Immature natural killer cell (primary cell): ENCODE results near the gene MALL. TPM values are rescaled to one million over a fixed set of nuclear protein-coding genes. Genes with fewer than 3 reads are reported as not detected.
"Not testable (repeated sequence)": the region's sequence is repeated elsewhere in the genome, so short reads cannot be mapped to it uniquely, and the experiment has no call there.

Experiments used
- DNase-seq, 3 donors: peaks; one replicate each; pipeline ENCODE4 v3.0.0; 2022; ENCODE audit warnings: mixed read lengths in 1 of 3
- H3K27ac Mint-ChIP-seq, 6 donors: one replicate each; pipeline ENCODE4 v1.8.0; 2020; ENCODE audit warnings: mixed read lengths in 6 of 6, mild to moderate bottlenecking in 5 of 6, inconsistent platforms in 4 of 6, moderate library complexity in 3 of 6
- H3K27me3 Mint-ChIP-seq, 3 donors: one replicate each; pipeline ENCODE4 v1.8.0; 2020 to 2021; ENCODE audit warnings: low read depth in 3 of 3, mild to moderate bottlenecking in 3 of 3, mixed read lengths in 3 of 3, moderate library complexity in 3 of 3, inconsistent platforms in 1 of 3
- H3K36me3 Mint-ChIP-seq, 3 donors: one replicate each; pipeline ENCODE4 v1.8.0; 2020; ENCODE audit warnings: mixed read lengths in 3 of 3, inconsistent platforms in 2 of 3, mild to moderate bottlenecking in 2 of 3
- H3K4me1 Mint-ChIP-seq, 2 donors: one replicate each; pipeline ENCODE4 v1.8.0; 2020; ENCODE audit warnings: inconsistent platforms in 2 of 2, mild to moderate bottlenecking in 2 of 2, mixed read lengths in 2 of 2, moderate library complexity in 1 of 2
- H3K4me3 Mint-ChIP-seq, 5 donors: one replicate each; pipeline ENCODE4 v1.8.0; 2020; ENCODE audit warnings: mild to moderate bottlenecking in 5 of 5, mixed read lengths in 5 of 5, inconsistent platforms in 3 of 5, moderate library complexity in 3 of 5
- H3K9me3 Mint-ChIP-seq, 6 donors: one replicate each; pipeline ENCODE4 v1.8.0; 2020; ENCODE audit warnings: mild to moderate bottlenecking in 6 of 6, mixed read lengths in 6 of 6, inconsistent platforms in 4 of 6, moderate library complexity in 3 of 6
- polyA plus RNA-seq, 3 donors: library from polyadenylated mRNA; unstranded; fragments of 300-500 nt; fragmentation: Illumina TruSeq; gene quantifications; one replicate each; pipeline ENCODE4 v1.2.3, GENCODE V29; 2021

Gene MALL
- polyA plus RNA-seq, 3 donors from 2014 or later, result not detected

- no peak overlapping the region for H3K4me3 Mint-ChIP-seq
- no peak for DNase-seq
- H3K9me3 Mint-ChIP-seq, result no peaks in the 10 kb centered on the region
- peaks cover 0 to 4% (median 0%) of the 10 kb centered on the region in 3 donors for H3K27me3 Mint-ChIP-seq
- no peak overlapping the region for H3K27ac Mint-ChIP-seq
- peaks cover 0 to 2% of the 10 kb centered on the region in 2 donors for H3K4me1 Mint-ChIP-seq
- H3K36me3 Mint-ChIP-seq, result no peaks in the 10 kb centered on the region
These were observed 16.6 kb downstream of the MALL start for GRCh38 chr2:110099038-110099425.

GRCh38 chr2:110097506-110098220 lies 18.0 kb downstream of the MALL start:
- H3K27ac Mint-ChIP-seq, result no peak overlapping the region
- no peaks in the 10 kb centered on the region for H3K36me3 Mint-ChIP-seq
- H3K9me3 Mint-ChIP-seq, result no peaks in the 10 kb centered on the region
- peaks cover 0 to 2% of the 10 kb centered on the region in 2 donors for H3K4me1 Mint-ChIP-seq
- no peak for DNase-seq
- H3K4me3 Mint-ChIP-seq, result no peak overlapping the region
- peaks cover 0 to 3% (median 0%) of the 10 kb centered on the region in 3 donors for H3K27me3 Mint-ChIP-seq

GRCh38 chr2:110095994-110096633 lies 19.5 kb downstream of the MALL start:
- Mint-ChIP-seq H3K27ac (no peak overlapping the region), H3K9me3 (no peaks in the 10 kb centered on the region), H3K4me1 (no peaks in the 10 kb centered on the region), H3K4me3 (no peak overlapping the region), H3K36me3 (no peaks in the 10 kb centered on the region), H3K27me3 (peaks cover 0 to 2% (median 0%) of the 10 kb centered on the region in 3 donors)
- DNase-seq, result no peak

GRCh38 chr2:110094884-110095534 lies 20.6 kb downstream of the MALL start:
- H3K36me3 Mint-ChIP-seq, H3K27ac Mint-ChIP-seq, H3K27me3 Mint-ChIP-seq, H3K4me1 Mint-ChIP-seq, H3K9me3 Mint-ChIP-seq, H3K4me3 Mint-ChIP-seq, DNase-seq: not testable (repeated sequence)

GRCh38 chr2:110093924-110094323 lies 21.7 kb downstream of the MALL start:
- not testable (repeated sequence) for H3K4me1 Mint-ChIP-seq, H3K36me3 Mint-ChIP-seq, DNase-seq, H3K9me3 Mint-ChIP-seq, H3K4me3 Mint-ChIP-seq, H3K27ac Mint-ChIP-seq, H3K27me3 Mint-ChIP-seq

- H3K9me3 Mint-ChIP-seq, H3K4me1 Mint-ChIP-seq, DNase-seq, H3K4me3 Mint-ChIP-seq, H3K27ac Mint-ChIP-seq, H3K27me3 Mint-ChIP-seq, H3K36me3 Mint-ChIP-seq: not testable (repeated sequence)
These were observed 25.5 kb downstream of the MALL start for GRCh38 chr2:110090164-110090563.

GRCh38 chr2:110083757-110084156 lies 31.9 kb downstream of the MALL start:
- H3K27me3 Mint-ChIP-seq, H3K36me3 Mint-ChIP-seq, DNase-seq, H3K9me3 Mint-ChIP-seq, H3K4me1 Mint-ChIP-seq, H3K4me3 Mint-ChIP-seq, H3K27ac Mint-ChIP-seq: not testable (repeated sequence)

GRCh38 chr2:110083162-110083561 lies 32.5 kb downstream of the MALL start:
- DNase-seq, H3K9me3 Mint-ChIP-seq, H3K36me3 Mint-ChIP-seq, H3K4me1 Mint-ChIP-seq, H3K4me3 Mint-ChIP-seq, H3K27me3 Mint-ChIP-seq, H3K27ac Mint-ChIP-seq: not testable (repeated sequence)

- not testable (repeated sequence) for H3K4me1 Mint-ChIP-seq, DNase-seq
These were observed 37.5 kb downstream of the MALL start for GRCh38 chr2:110078104-110078503.

GRCh38 chr2:110075896-110076295 lies 39.7 kb downstream of the MALL start:
- H3K27me3 Mint-ChIP-seq, H3K36me3 Mint-ChIP-seq, H3K27ac Mint-ChIP-seq, DNase-seq, H3K9me3 Mint-ChIP-seq, H3K4me3 Mint-ChIP-seq, H3K4me1 Mint-ChIP-seq: not testable (repeated sequence)

More at GRCh38 chr2:110078104-110078503, 37.5 kb downstream of the MALL start:
- not testable (repeated sequence) for H3K27me3 Mint-ChIP-seq, H3K9me3 Mint-ChIP-seq, H3K4me3 Mint-ChIP-seq, H3K27ac Mint-ChIP-seq, H3K36me3 Mint-ChIP-seq

GRCh38 chr2:110069869-110070268 lies 45.8 kb downstream of the MALL start:
- not testable (repeated sequence) for H3K9me3 Mint-ChIP-seq, DNase-seq, H3K27me3 Mint-ChIP-seq, H3K4me3 Mint-ChIP-seq, H3K4me1 Mint-ChIP-seq, H3K36me3 Mint-ChIP-seq, H3K27ac Mint-ChIP-seq

GRCh38 chr2:110068153-110068552 lies 47.5 kb downstream of the MALL start:
- DNase-seq, result not testable (repeated sequence)

GRCh38 chr2:110062332-110062731 lies 53.3 kb downstream of the MALL start:
- not testable (repeated sequence) for H3K4me1 Mint-ChIP-seq, H3K36me3 Mint-ChIP-seq, H3K27ac Mint-ChIP-seq, H3K9me3 Mint-ChIP-seq, H3K27me3 Mint-ChIP-seq, H3K4me3 Mint-ChIP-seq, DNase-seq

More at GRCh38 chr2:110068153-110068552, 47.5 kb downstream of the MALL start:
- not testable (repeated sequence) for H3K9me3 Mint-ChIP-seq, H3K36me3 Mint-ChIP-seq, H3K4me3 Mint-ChIP-seq, H3K27me3 Mint-ChIP-seq, H3K27ac Mint-ChIP-seq, H3K4me1 Mint-ChIP-seq

- not testable (repeated sequence) for H3K4me1 Mint-ChIP-seq, H3K4me3 Mint-ChIP-seq, DNase-seq, H3K27ac Mint-ChIP-seq, H3K27me3 Mint-ChIP-seq, H3K9me3 Mint-ChIP-seq, H3K36me3 Mint-ChIP-seq
These were observed 55.1 kb downstream of the MALL start for GRCh38 chr2:110060550-110060949.
